Left lobe of liver (tissue), 2 donors: Measurements from ENCODE around the gene PAQR4. TPM values are rescaled to one million over a fixed set of nuclear protein-coding genes. Genes with fewer than 3 reads are reported as not detected.

ENCODE experiments used
- ATAC-seq: fragments of 200-7000 bp; cut with Tn5 transposase; one replicate; pipeline ENCODE4 v1.9.1; 2020; ENCODE audit warnings: mild to moderate bottlenecking, moderate library complexity
- DNase-seq: peaks from one replicate; pipeline ENCODE4 v3.0.0-alpha.2; 2020; ENCODE audit warnings: low spot score
- total RNA-seq: library from RNA; stranded (reverse); gene quantifications from one replicate; pipeline ENCODE4 v1.2.1, GENCODE V29; 2021
- donor health status: DM: no; HTN: no; CAD: no; lungs with moderate emphysema.
- donor health status: DM: no; HTN: yes; CAD: no.

PAQR4 gene
- total RNA-seq, 1 donor from 2014 or later: 1.5 TPM

- DNase-seq (no peak), ATAC-seq (no peak)
These were observed 7.5 kb downstream of the PAQR4 start for GRCh38 chr16:2976673-2977072.

GRCh38 chr16:2977440-2977839, 8.3 kb downstream of the PAQR4 start:
- DNase-seq: peak; percentile 86
- peak; percentile 74 for ATAC-seq

GRCh38 chr16:2979669-2980226, 10.6 kb downstream of the PAQR4 start:
- ATAC-seq (no peak), DNase-seq (no peak)

GRCh38 chr16:2980227-2981176, 11.4 kb downstream of the PAQR4 start, which contains the start of gene PKMYT1:
TSS of gene PKMYT1 (minus strand) at chr16:2980446. CDS start at chr16:2979657, 789 bp downstream.
- ATAC-seq: peak; percentile 87
- DNase-seq: peak; percentile 94

- DNase-seq: no peak
- no peak for ATAC-seq
These were observed 12.2 kb downstream of the PAQR4 start for GRCh38 chr16:2981177-2981898.

- DNase-seq: no peak
- ATAC-seq: no peak
These were observed 12.7 kb downstream of the PAQR4 start for GRCh38 chr16:2981899-2982250.

- DNase-seq (no peak), ATAC-seq (no peak)
These were observed 13.3 kb downstream of the PAQR4 start for GRCh38 chr16:2982402-2982801.

GRCh38 chr16:2983706-2984136, 14.6 kb downstream of the PAQR4 start:
- ATAC-seq (peak; percentile 63), DNase-seq (peak; percentile 74)

- DNase-seq: no peak
- peak; percentile 28 for ATAC-seq
These were observed 16.3 kb downstream of the PAQR4 start for GRCh38 chr16:2985462-2985861.

- peak; percentile 83 for ATAC-seq
- peak; percentile 73 for DNase-seq
These were observed 16.8 kb downstream of the PAQR4 start for GRCh38 chr16:2985893-2986355.

- ATAC-seq: no peak
These were observed 17.6 kb downstream of the PAQR4 start for GRCh38 chr16:2986623-2987188.

GRCh38 chr16:2987286-2987685, 18.1 kb downstream of the PAQR4 start:
- no peak for DNase-seq
- ATAC-seq: no peak

More at GRCh38 chr16:2986623-2987188, 17.6 kb downstream of the PAQR4 start:
- no peak for DNase-seq

- no peak for ATAC-seq
- no peak for DNase-seq
These were observed 18.7 kb downstream of the PAQR4 start for GRCh38 chr16:2987833-2988232.

GRCh38 chr16:2988590-2989099, 19.5 kb downstream of the PAQR4 start:
- ATAC-seq: no peak
- DNase-seq: no peak

GRCh38 chr16:2990891-2991290, 21.7 kb downstream of the PAQR4 start:
- ATAC-seq (no peak), DNase-seq (no peak)

- no peak for DNase-seq
- ATAC-seq: no peak
These were observed 22.6 kb downstream of the PAQR4 start for GRCh38 chr16:2991566-2992261.

- peak; percentile 39 for ATAC-seq
- DNase-seq: no peak
These were observed 23.4 kb downstream of the PAQR4 start for GRCh38 chr16:2992383-2993081.

- no peak for DNase-seq
- ATAC-seq: no peak
These were observed 27.1 kb downstream of the PAQR4 start for GRCh38 chr16:2996298-2996697.

GRCh38 chr16:2999929-3000328, 30.8 kb downstream of the PAQR4 start:
- no peak for ATAC-seq
- no peak for DNase-seq

- ATAC-seq: no peak
- no peak for DNase-seq
These were observed 31.4 kb downstream of the PAQR4 start for GRCh38 chr16:3000540-3000939.
